ENCODE measurements around the gene COL5A1. TPM values are rescaled to one million over a fixed set of nuclear protein-coding genes. Genes with fewer than 3 reads are reported as not detected.
A peak's percentile ranks its signal among the peaks of the same experiment; 100 is the strongest.

Gene COL5A1
- total RNA-seq, 1 donor from 2014 or later = 435 TPM

GRCh38 chr9:134858051-134858841 lies 216.6 kb downstream of the COL5A1 start:
- DNase-seq = no peak

GRCh38 chr9:134860510-134860909 lies 218.9 kb downstream of the COL5A1 start:
- no peak for DNase-seq

- DNase-seq = no peak
Measured at GRCh38 chr9:134861595-134862334, 220.2 kb downstream of the COL5A1 start.

GRCh38 chr9:134863306-134863902 lies 221.8 kb downstream of the COL5A1 start:
- DNase-seq = no peak

- DNase-seq = peak; percentile 22
Measured at GRCh38 chr9:134863941-134864820, 222.6 kb downstream of the COL5A1 start.

- DNase-seq = no peak
Measured at GRCh38 chr9:134864821-134865190, 223.2 kb downstream of the COL5A1 start.

- DNase-seq = no peak
Measured at GRCh38 chr9:134867917-134868750, 226.5 kb downstream of the COL5A1 start.

GRCh38 chr9:134868751-134869553 lies 227.3 kb downstream of the COL5A1 start:
- DNase-seq = no peak

- no peak for DNase-seq
Measured at GRCh38 chr9:134869554-134870300, 228.1 kb downstream of the COL5A1 start.

- no peak for DNase-seq
Measured at GRCh38 chr9:134870301-134870694, 228.7 kb downstream of the COL5A1 start.

GRCh38 chr9:134870746-134871662 lies 229.4 kb downstream of the COL5A1 start:
- no peak for DNase-seq

GRCh38 chr9:134871697-134872340 lies 230.2 kb downstream of the COL5A1 start:
- no peak for DNase-seq

- no peak for DNase-seq
Measured at GRCh38 chr9:134872482-134873231, 231.1 kb downstream of the COL5A1 start.

GRCh38 chr9:134875371-134875770 lies 233.8 kb downstream of the COL5A1 start:
- DNase-seq = no peak

- DNase-seq = no peak
Measured at GRCh38 chr9:134877541-134877940, 235.9 kb downstream of the COL5A1 start.

GRCh38 chr9:134879664-134880483 lies 238.3 kb downstream of the COL5A1 start:
- DNase-seq = no peak

All from tongue (tissue), 2 donors.